ENCODE data around the gene FAM174C. TPM values are rescaled to one million over a fixed set of nuclear protein-coding genes. Genes with fewer than 3 reads are reported as not detected.

The FAM174C gene
- total RNA-seq, 1 experiment from 2014 or later: 85.2 TPM

GRCh38 chr19:1284293-1284978 is 9.1 kb downstream of the FAM174C start:
- Mint-ChIP-seq H3K9me3 (ENCODE audit: unreplicated experiment) (no peaks in the 10 kb centered on the region), H3K27me3 (ENCODE audit: insufficient read depth, unreplicated experiment) (peaks cover 27% of the 10 kb centered on the region), H3K4me1 (ENCODE audit: insufficient read depth, unreplicated experiment) (peaks cover 6% of the 10 kb centered on the region), H3K27ac (ENCODE audit: low read depth, unreplicated experiment) (no peak overlapping the region), H3K36me3 (ENCODE audit: insufficient read depth, unreplicated experiment) (peaks cover 9% of the 10 kb centered on the region), H3K4me3 (ENCODE audit: unreplicated experiment) (peak overlapping the region; percentile 40)
- intact Hi-C loops (cut with micrococcal nuclease): loop anchor here (5.0 kb wide), 1 partner anchor 78 kb away; no protein-coding TSS in a partner anchor
- no peak for TF ChIP-seq CTCF (IDR thresholded peaks at IDR 0.05; ENCODE audit: unreplicated experiment)
- DNase-seq (ENCODE audit: unreplicated experiment): no peak
- ChIA-PET CTCF (interaction anchor here (0.8 kb wide), 1 partner anchor 32 kb away, joined by 4 read pairs; no protein-coding TSS in a partner anchor), POLR2A (interaction anchor here (0.7 kb wide), 1 partner anchor 561 kb away, joined by 3 read pairs; no protein-coding TSS in a partner anchor)
- BruUV-seq (replicated peaks): no TSS peak

GRCh38 chr19:1284979-1285736 is 9.8 kb downstream of the FAM174C start:
- peaks cover 27% of the 10 kb centered on the region for H3K27me3 Mint-ChIP-seq (ENCODE audit: insufficient read depth, unreplicated experiment)
- CTCF ChIA-PET: interaction anchor here (0.8 kb wide), 1 partner anchor 31 kb away, joined by 4 read pairs; no protein-coding TSS in a partner anchor
- no peak overlapping the region for H3K27ac Mint-ChIP-seq (ENCODE audit: low read depth, unreplicated experiment)
- BruUV-seq (replicated peaks): no TSS peak
- H3K9me3 Mint-ChIP-seq (ENCODE audit: unreplicated experiment): no peaks in the 10 kb centered on the region
- peak overlapping the region; percentile 40 for H3K4me3 Mint-ChIP-seq (ENCODE audit: unreplicated experiment)
- intact Hi-C loops (cut with micrococcal nuclease): loop anchor here (5.0 kb wide), 1 partner anchor 77 kb away; no protein-coding TSS in a partner anchor
- H3K36me3 Mint-ChIP-seq (ENCODE audit: insufficient read depth, unreplicated experiment): peaks cover 2% of the 10 kb centered on the region
- TF ChIP-seq CTCF (IDR thresholded peaks at IDR 0.05; ENCODE audit: unreplicated experiment): no peak
- peaks cover 2% of the 10 kb centered on the region for H3K4me1 Mint-ChIP-seq (ENCODE audit: insufficient read depth, unreplicated experiment)
- POLR2A ChIA-PET: interaction anchor here (0.7 kb wide), 1 partner anchor 560 kb away, joined by 3 read pairs; no protein-coding TSS in a partner anchor
- DNase-seq (ENCODE audit: unreplicated experiment): no peak

GRCh38 chr19:1285737-1286360 is 10.5 kb downstream of the FAM174C start, which contains the start of gene EFNA2:
EFNA2 (plus strand) TSS chr19:1285873; CDS start chr19:1286169, 296 bp downstream.
- no peaks in the 10 kb centered on the region for H3K36me3 Mint-ChIP-seq (ENCODE audit: insufficient read depth, unreplicated experiment)
- CTCF ChIA-PET: interaction anchor here (0.9 kb wide), 1 partner anchor 228 kb away, joined by 3 read pairs; no protein-coding TSS in a partner anchor
- H3K4me3 Mint-ChIP-seq (ENCODE audit: unreplicated experiment): peak within 1 kb of the TSS; percentile 63
- no TSS peak for BruUV-seq (replicated peaks)
- H3K4me1 Mint-ChIP-seq (ENCODE audit: insufficient read depth, unreplicated experiment): no peaks in the 10 kb centered on the region
- POLR2A ChIA-PET: interaction anchor here (0.7 kb wide), 1 partner anchor 954 kb away, joined by 3 read pairs; no protein-coding TSS in a partner anchor
- intact Hi-C loops (cut with micrococcal nuclease): no loop called here
- DNase-seq (ENCODE audit: unreplicated experiment): no peak
- no peak for TF ChIP-seq CTCF (IDR thresholded peaks at IDR 0.05; ENCODE audit: unreplicated experiment)
- no peak within 1 kb of the TSS for H3K27ac Mint-ChIP-seq (ENCODE audit: low read depth, unreplicated experiment)
- no peaks in the 10 kb centered on the region for H3K9me3 Mint-ChIP-seq (ENCODE audit: unreplicated experiment)
- H3K27me3 Mint-ChIP-seq (ENCODE audit: insufficient read depth, unreplicated experiment): peaks cover 27% of the 10 kb centered on the region
